Esophagus muscularis mucosa (tissue), 4 donors: ENCODE measurements around the gene PIH1D2. TPM values are rescaled to one million over a fixed set of nuclear protein-coding genes. Genes with fewer than 3 reads are reported as not detected.
A peak's percentile ranks its signal among the peaks of the same experiment; 100 is the strongest.

Source experiments
- DNase-seq: peaks from one replicate; pipeline ENCODE4 v3.0.0-alpha.2; 2017; ENCODE audit errors: extremely low spot score
- H3K27ac ChIP-seq, 4 donors: fragments of 200-600 bp; sonication (generic); replicated peaks in 1 of 4; 1 replicate in 3 of 4; 2 replicates in 1 of 4; pipeline ENCODE4 v1.5.1; 2016 to 2019; ENCODE audit warnings: mild to moderate bottlenecking in 1 of 4
- H3K27me3 ChIP-seq, 4 donors: fragments of 200-600 bp; sonication (generic); one replicate each; pipeline versions ENCODE4 v1.5.1 to v1.6.0; 2016 to 2019
- H3K36me3 ChIP-seq, 4 donors: fragments of 200-600 bp; sonication (generic); one replicate each; pipeline ENCODE4 v1.5.1; 2016 to 2019
- H3K4me1 ChIP-seq, 4 donors: fragments of 200-600 bp; sonication (generic); one replicate each; pipeline ENCODE4 v1.5.1; 2016 to 2019
- H3K4me3 ChIP-seq, 4 donors: fragments of 200-600 bp; sonication (generic); 1 replicate in 2 of 4; 2 replicates in 2 of 4; pipeline ENCODE4 v1.5.1; 2016 to 2019; ENCODE audit warnings: mild to moderate bottlenecking in 4 of 4, moderate library complexity in 1 of 4
- H3K9me3 ChIP-seq, 4 donors: fragments of 200-600 bp; sonication (generic); 1 replicate in 3 of 4; 2 replicates in 1 of 4; pipeline ENCODE4 v1.5.1; 2016 to 2019
- CTCF ChIP-seq, 3 experiments: fragments of 200-600 bp in 2 of 3; fragments of 450-650 bp in 1 of 3; sonication (generic) in 2 of 3; IDR thresholded peaks; one replicate each; pipeline ENCODE4 v1.5.1; 2017 to 2019; ENCODE audit warnings: antibody characterized with exemption in 3 of 3, mild to moderate bottlenecking in 2 of 3, moderate library complexity in 1 of 3
- EP300 ChIP-seq: sonication (generic); formaldehyde crosslinking; IDR thresholded peaks from one replicate; pipeline ENCODE4 v1.6.1; 2017; ENCODE audit warnings: antibody characterized with exemption
- POLR2A ChIP-seq: fragments of 450-650 bp; IDR thresholded peaks from one replicate; pipeline ENCODE4 v1.6.1; 2017; ENCODE audit warnings: antibody characterized with exemption, moderate library complexity, mild to moderate bottlenecking, low read depth
- POLR2AphosphoS5 ChIP-seq, 2 donors: sonication (generic); formaldehyde crosslinking; IDR thresholded peaks; one replicate each; pipeline ENCODE4 v1.6.1; 2017; ENCODE audit warnings: antibody characterized with exemption in 2 of 2
- WGBS: methylation state at CpG from one replicate; pipeline ENCODE4 v1.1.5; 2018; 5-methylcytosine and 5-hydroxymethylcytosine counted together
- intact Hi-C: fragments of 100-400 bp; cut with DNase I; formaldehyde crosslinking; loops from one replicate; pipeline ENCODE4 v1.15.1; 2023
- small RNA-seq, 3 donors: library from RNA; depleted of rRNA; stranded (forward); fragments of <200 nt; gene quantifications; one replicate each; pipeline ENCODE3, GENCODE V24; 2016
- total RNA-seq, 4 donors: library from RNA; depleted of rRNA; stranded (reverse); fragments of >200 nt; gene quantifications; one replicate each; pipeline versions ENCODE4 v1.1.0 to v1.2.1, GENCODE V29; 2016

PIH1D2 gene
- total RNA-seq, 4 donors from 2014 or later: 0.83 to 1.5 (median 1.1) TPM

GRCh38 chr11:112024773-112025678 lies 48.8 kb downstream of the PIH1D2 start, which contains the start of gene DLAT:
TSS of gene DLAT (plus strand) at chr11:112025408. CDS start at chr11:112025473, 65 bp downstream.
- Histone ChIP-seq H3K36me3 (peaks cover 18 to 52% (median 27%) of the 10 kb centered on the region in 4 donors), H3K27me3 (no peaks in the 10 kb centered on the region), H3K4me3 (peak within 1 kb of the TSS; percentile 70 to 95 (median 89)), H3K27ac (peak within 1 kb of the TSS; percentile 90 to 96 (median 92)), H3K4me1 (peaks cover 7 to 26% (median 19%) of the 10 kb centered on the region in 4 donors), H3K9me3 (no peaks in the 10 kb centered on the region)
- TF ChIP-seq CTCF (IDR thresholded peaks at IDR 0.05): no peak
- peak; percentile 76 to 80 for TF ChIP-seq POLR2AphosphoS5 (IDR thresholded peaks at IDR 0.05)
- peak; percentile 48 for TF ChIP-seq POLR2A
- no peak for TF ChIP-seq EP300
- intact Hi-C loops: no loop called here
- DNase-seq: peak; percentile 94
- under 1% methylated on average over 52 of the region's 71 CpGs for WGBS

GRCh38 chr11:112024178-112024772 lies 49.5 kb downstream of the PIH1D2 start:
- H3K27me3 ChIP-seq: no peaks in the 10 kb centered on the region
- intact Hi-C loops: no loop called here
- peak overlapping the region; percentile 70 to 95 (median 89) for H3K4me3 ChIP-seq
- no peak for TF ChIP-seq POLR2AphosphoS5 (IDR thresholded peaks at IDR 0.05)
- no peak for TF ChIP-seq CTCF (IDR thresholded peaks at IDR 0.05)
- no peak for TF ChIP-seq POLR2A
- no peak for TF ChIP-seq EP300
- H3K36me3 ChIP-seq: peaks cover 12 to 52% (median 25%) of the 10 kb centered on the region in 4 donors
- peaks cover 9 to 26% (median 19%) of the 10 kb centered on the region in 4 donors for H3K4me1 ChIP-seq
- DNase-seq: no peak
- H3K9me3 ChIP-seq: no peaks in the 10 kb centered on the region
- 22% methylated on average over 10 of the region's 10 CpGs for WGBS
- peak overlapping the region; percentile 90 to 96 (median 92) for H3K27ac ChIP-seq

GRCh38 chr11:112023104-112023503 lies 50.7 kb downstream of the PIH1D2 start:
- peaks cover 9 to 52% (median 22%) of the 10 kb centered on the region in 4 donors for H3K36me3 ChIP-seq
- no peaks in the 10 kb centered on the region for H3K27me3 ChIP-seq
- intact Hi-C loops: no loop called here
- no peak for TF ChIP-seq POLR2AphosphoS5 (IDR thresholded peaks at IDR 0.05)
- TF ChIP-seq POLR2A: no peak
- TF ChIP-seq CTCF (IDR thresholded peaks at IDR 0.05): no peak
- no peak for TF ChIP-seq EP300
- H3K4me3 ChIP-seq: no peak overlapping the region
- no peak for DNase-seq
- H3K27ac ChIP-seq: no peak overlapping the region
- WGBS: 83% methylated on average over 3 of the region's 3 CpGs
- peaks cover 9 to 26% (median 19%) of the 10 kb centered on the region in 4 donors for H3K4me1 ChIP-seq
- no peaks in the 10 kb centered on the region for H3K9me3 ChIP-seq

- Histone ChIP-seq H3K4me3 (no peak overlapping the region), H3K36me3 (peaks cover 8 to 69% (median 28%) of the 10 kb centered on the region in 4 donors), H3K27ac (peak overlapping the region in 1 of 4 donors; percentile 22), H3K27me3 (no peaks in the 10 kb centered on the region), H3K9me3 (no peaks in the 10 kb centered on the region), H3K4me1 (peaks cover 6 to 21% (median 14%) of the 10 kb centered on the region in 4 donors)
- no peak for DNase-seq
- TF ChIP-seq EP300 (no peak), POLR2A (no peak), CTCF (IDR thresholded peaks at IDR 0.05) (no peak), POLR2AphosphoS5 (IDR thresholded peaks at IDR 0.05) (no peak)
- 86% methylated on average over 5 of the region's 5 CpGs for WGBS
- intact Hi-C loops: no loop called here
These were observed 54.8 kb downstream of the PIH1D2 start for GRCh38 chr11:112019066-112019465.

Small RNAs within 50 kb of the gene (small RNA-seq; reads per million reads assigned to genes)
- 0 reads per million in 3 donors for gene AP000907.3
- gene RNU6-893P: 0 reads per million in 3 donors

Other genes with a start within 250 kb of the PIH1D2 start
- gene ALG9, start 202.4 kb downstream of the PIH1D2 start, total RNA-seq: 10 to 100 TPM; 18.4 to 24.1 (median 22.1) TPM
- gene FDXACB1, start 194.9 kb downstream of the PIH1D2 start, total RNA-seq: under 1 TPM; 0.83 to 0.92 (median 0.84) TPM
- gene CFAP68, start 194.5 kb downstream of the PIH1D2 start, total RNA-seq: 10 to 100 TPM in 3 of 4 donors, 1 to 10 TPM in 1; 8.7 to 21.7 (median 19.9) TPM
- gene CRYAB, start 162.2 kb downstream of the PIH1D2 start, total RNA-seq: 100 to 1,000 TPM; 315 to 493 (median 382) TPM
- 1 to 10 TPM; 1.2 to 4.0 (median 2.4) TPM for gene HSPB2, start 161.3 kb downstream of the PIH1D2 start, total RNA-seq
- gene C11orf52, start 155.1 kb downstream of the PIH1D2 start, total RNA-seq: 1 to 10 TPM; 1.8 to 6.9 (median 2.9) TPM
- 100 to 1,000 TPM; 101 to 168 (median 122) TPM for gene DIXDC1, start 136.7 kb downstream of the PIH1D2 start, total RNA-seq
- gene DLAT, start 48.6 kb downstream of the PIH1D2 start, total RNA-seq: 10 to 100 TPM; 27.2 to 32.4 (median 29.4) TPM
- 10 to 100 TPM; 13.7 to 20.4 (median 16.1) TPM for gene NKAPD1, start 282 bp upstream of the PIH1D2 start, total RNA-seq
- 10 to 100 TPM; 27.8 to 57.7 (median 30.9) TPM for gene TIMM8B, start 12.7 kb upstream of the PIH1D2 start, total RNA-seq
- gene SDHD, start 12.9 kb upstream of the PIH1D2 start, total RNA-seq: 100 to 1,000 TPM; 112 to 148 (median 128) TPM
- 1 to 10 TPM; 5.8 to 7.9 (median 6.8) TPM for gene IL18, start 90.1 kb upstream of the PIH1D2 start, total RNA-seq
- 1 to 10 TPM in 1 of 4 donors, under 1 TPM in 1, not detected in 2; 0.40 to 4.2 TPM for gene TEX12, start 93.4 kb upstream of the PIH1D2 start, total RNA-seq
- gene BCO2, start 101.5 kb upstream of the PIH1D2 start, total RNA-seq: 10 to 100 TPM in 1 of 4 donors, 1 to 10 TPM in 3; 1.4 to 11.6 (median 3.1) TPM
- 10 to 100 TPM; 22.2 to 45.3 (median 28.5) TPM for gene PTS, start 152.4 kb upstream of the PIH1D2 start, total RNA-seq
- not detected for gene PLET1, start 186.8 kb upstream of the PIH1D2 start, total RNA-seq